HCEC 1CT (cell line): ENCODE results near the gene CALML4.
"Not testable (repeated sequence)": the region's sequence is repeated elsewhere in the genome, so short reads cannot be mapped to it uniquely, and the experiment has no call there.

Experiments used
- DNase-seq: peaks from one replicate; pipeline ENCODE4 v3.0.0-alpha.2; 2017

The CALML4 gene

DNA sequence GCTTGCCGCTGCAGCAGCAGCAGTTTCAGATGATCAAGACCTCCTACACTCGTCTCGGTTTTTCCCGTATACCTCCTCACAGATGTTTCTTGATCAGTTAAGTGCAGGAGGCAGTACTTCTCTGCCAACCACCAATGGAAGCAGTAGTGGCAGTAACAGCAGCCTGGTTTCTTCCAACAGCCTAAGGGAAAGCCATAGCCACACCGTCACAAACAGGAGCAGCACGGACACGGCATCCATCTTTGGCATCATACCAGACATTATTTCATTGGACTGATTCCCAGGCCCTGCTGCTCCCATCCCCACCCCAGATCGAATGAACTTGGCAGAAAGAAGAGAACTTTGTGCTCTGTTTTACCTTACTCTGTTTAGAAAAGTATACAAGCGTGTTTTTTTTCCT is 17.6 kb downstream of the CALML4 start:
- DNase-seq = peak; percentile 48

GRCh38 chr15:68186671-68187397 is 18.3 kb downstream of the CALML4 start:
- DNase-seq = peak; percentile 71

DNA sequence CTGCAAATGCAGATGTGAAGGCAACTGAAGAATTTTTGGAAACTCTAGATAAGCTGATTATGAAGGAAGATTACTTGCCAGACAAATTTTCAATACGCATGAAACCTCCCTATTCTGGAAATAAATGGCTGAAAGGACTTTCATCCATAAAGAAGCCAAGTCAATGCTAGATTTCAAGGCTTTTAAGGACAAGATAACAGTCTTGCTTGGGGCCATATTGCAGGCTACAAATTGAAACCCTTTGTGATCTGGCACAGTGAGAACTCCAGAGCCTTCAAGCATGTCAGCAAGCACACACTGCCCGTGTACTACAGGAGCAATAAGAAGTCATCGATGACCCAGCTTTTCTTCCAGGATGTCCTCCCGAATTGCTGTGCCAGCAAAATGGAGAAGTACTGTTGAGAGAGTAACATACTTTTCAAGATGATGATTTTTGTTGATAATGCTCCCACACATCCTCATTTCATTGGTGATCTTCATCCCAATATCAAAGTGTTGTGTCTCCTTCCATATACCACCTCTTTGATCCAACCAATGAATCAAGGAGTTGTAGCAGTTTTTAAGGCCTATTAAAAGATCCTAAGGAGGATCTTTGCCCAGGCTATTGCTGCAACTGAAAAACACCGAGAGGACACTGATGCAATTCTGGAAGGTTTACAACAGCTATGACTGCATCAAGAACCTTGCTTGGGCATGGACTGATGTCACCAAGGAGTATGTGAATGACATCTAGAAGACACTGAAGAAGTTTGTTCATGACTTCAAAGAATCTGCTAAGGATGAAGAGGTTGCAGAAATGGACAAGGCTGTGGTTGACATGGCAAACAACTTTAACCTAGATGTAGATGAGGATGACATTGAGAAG is 20.3 kb downstream of the CALML4 start:
- DNase-seq = no peak

DNA sequence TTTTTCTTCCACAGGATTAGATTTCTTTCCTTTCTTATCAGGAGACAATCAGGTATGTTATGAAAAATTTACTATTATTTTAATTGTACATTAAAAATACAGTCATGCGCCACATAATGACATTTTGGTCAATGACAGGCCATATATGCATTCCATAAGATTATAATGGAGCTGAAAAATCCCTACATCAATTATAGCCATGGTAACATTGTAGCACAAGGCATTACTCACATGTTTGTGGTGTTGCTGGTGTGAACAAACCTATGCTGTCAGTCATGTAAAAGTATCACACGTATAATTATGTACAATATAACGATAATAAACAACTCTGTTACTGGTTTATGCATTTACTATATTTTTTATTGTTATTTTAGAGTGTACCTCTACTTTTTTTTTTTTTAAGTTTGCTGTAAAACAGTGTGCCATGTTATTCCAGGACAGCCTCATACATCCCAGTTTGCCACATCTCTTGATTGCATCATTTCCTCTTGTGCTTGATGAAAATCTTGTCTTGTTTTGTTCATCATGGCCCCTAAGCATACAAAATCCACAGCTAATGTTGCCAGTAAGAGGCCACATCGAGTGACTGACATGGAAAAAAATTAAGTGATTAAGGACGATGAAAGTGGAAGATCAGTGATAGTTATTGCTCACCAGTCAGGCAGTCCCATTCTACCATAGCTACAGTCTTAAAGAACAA is 21.4 kb downstream of the CALML4 start:
- no peak for DNase-seq

DNA sequence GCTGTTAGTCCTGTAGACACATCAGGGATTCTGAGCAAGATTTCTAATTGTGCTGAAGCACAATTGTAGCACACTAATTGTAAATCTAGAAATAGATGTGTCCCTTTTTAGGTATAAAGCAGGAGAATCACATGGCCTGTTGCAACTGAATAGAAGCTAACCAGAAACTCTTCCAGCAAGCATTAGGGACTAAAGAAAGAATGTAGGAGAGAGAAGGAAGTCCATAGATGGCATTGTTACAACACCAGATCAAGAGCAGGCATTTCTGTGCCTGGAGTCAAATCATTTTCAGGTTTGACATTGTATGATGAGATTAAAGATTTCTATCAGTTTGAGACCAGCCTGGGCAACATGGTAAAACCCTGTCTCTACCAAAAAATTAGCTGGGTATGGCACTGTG is 27.4 kb downstream of the CALML4 start:
- no peak for DNase-seq

- no peak for DNase-seq
These were observed 28.5 kb downstream of the CALML4 start for GRCh38 chr15:68176601-68177000.

GRCh38 chr15:68175526-68175925 is 29.6 kb downstream of the CALML4 start:
- no peak for DNase-seq

DNA sequence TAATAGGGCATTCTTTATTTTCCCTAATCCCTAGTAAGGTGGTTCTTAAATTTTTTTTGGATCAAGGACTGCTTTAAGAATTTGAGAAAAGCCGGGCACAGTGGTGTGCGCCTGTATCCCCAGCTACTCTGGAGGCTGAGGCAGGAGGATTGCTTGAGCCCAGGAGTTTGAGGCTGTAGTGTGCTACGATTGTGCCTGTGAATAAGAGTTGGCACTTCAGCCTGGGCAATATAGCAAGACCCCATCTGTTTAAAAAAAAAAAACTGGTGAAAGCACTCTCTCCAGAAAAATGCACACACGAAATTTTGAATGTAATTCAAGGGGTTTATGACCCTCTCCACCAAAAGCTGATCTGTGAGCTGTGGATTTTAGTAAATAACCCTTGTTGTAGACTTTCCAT is 32.0 kb downstream of the CALML4 start:
- DNase-seq = no peak

DNA sequence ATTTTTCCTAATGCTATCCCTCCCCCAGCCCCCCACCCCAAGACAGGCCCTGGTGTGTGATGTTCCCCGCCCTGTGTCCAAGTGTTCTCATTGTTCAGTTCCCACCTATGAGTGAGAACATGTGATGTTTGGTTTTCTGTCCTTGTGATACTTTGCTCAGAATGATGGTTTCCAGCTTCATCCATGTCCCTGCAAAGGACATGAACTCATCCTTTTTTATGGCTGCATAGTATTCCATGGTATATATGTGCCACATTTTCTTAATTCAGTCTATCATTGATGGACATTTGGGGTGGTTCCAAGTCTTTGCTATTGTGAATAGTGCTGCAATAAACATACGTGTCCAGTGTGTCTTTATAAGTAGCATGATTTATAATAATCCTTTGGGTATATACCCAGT is 33.1 kb downstream of the CALML4 start:
- not testable (repeated sequence) for DNase-seq

DNA sequence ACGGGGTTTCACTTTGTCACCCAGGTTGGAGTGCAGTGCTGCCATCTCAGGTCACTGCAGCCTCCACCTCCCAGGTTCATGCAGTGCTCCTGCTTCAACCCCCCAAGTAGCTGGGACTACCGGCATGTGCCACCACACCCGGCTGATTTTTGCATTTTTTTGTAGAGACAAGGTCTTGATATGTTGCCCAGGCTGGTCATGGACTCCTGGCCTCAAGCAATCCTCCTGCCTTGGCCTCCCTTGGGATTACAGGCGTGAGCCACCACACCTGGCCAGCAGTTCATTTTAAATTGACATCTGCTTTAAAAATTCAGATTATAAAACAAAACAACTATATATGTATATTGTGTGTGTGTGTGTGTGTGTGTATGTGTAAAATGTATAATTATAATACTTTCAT is 38.3 kb downstream of the CALML4 start:
- DNase-seq = no peak

GRCh38 chr15:68163191-68163590 is 41.9 kb downstream of the CALML4 start:
- no peak for DNase-seq

GRCh38 chr15:68158046-68158628 is 47.0 kb downstream of the CALML4 start:
- DNase-seq = peak; percentile 8

DNA sequence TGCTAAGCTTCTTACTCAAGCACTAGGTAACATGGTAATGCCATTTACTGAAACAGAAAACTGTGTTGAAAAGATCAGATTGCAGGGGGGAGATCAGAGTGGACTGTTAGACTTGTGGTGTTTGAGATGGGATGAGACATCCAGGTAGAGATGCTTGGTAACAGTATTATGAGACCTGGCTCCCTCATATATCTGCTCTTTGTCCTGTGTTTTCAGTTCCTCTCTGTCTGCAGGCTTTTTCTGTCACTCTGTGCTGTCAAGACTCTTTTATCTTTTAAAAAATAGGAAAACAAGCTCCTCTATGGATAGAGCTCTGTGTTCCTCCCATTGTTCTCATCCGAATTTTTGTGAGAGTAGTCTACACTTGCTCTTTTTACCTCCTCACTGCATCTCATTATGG is 48.1 kb downstream of the CALML4 start:
- no peak for DNase-seq

GRCh38 chr15:68154923-68155559 is 50.1 kb downstream of the CALML4 start:
- DNase-seq = peak; percentile 64

- DNase-seq = no peak
These were observed 52.8 kb downstream of the CALML4 start for GRCh38 chr15:68152342-68152741.

DNA sequence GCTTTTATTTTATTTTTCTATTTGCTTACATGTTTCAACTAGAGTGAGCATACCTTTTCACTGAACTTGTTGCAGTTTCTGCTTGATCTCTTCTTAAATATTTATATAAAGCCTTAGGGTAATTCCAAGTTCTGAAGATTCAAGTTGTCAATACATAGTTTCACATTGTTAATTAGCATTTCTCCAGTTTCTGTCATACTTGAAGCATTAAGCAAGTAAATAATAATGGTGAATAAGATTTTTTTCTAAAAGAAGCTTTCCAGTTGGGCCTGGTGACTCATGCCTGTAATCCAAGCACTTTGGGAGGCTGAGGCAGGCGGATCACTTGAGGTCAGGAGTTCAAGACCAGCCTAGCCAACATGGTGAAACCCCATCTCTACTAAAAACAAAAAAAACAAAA is 53.9 kb downstream of the CALML4 start:
- peak; percentile 34 for DNase-seq

- DNase-seq = no peak
These were observed 54.9 kb downstream of the CALML4 start for GRCh38 chr15:68150187-68150586.

- peak; percentile 67 for DNase-seq
These were observed 56.1 kb downstream of the CALML4 start for GRCh38 chr15:68149059-68149458.

GRCh38 chr15:68148039-68148438 is 57.1 kb downstream of the CALML4 start:
- DNase-seq = no peak

DNA sequence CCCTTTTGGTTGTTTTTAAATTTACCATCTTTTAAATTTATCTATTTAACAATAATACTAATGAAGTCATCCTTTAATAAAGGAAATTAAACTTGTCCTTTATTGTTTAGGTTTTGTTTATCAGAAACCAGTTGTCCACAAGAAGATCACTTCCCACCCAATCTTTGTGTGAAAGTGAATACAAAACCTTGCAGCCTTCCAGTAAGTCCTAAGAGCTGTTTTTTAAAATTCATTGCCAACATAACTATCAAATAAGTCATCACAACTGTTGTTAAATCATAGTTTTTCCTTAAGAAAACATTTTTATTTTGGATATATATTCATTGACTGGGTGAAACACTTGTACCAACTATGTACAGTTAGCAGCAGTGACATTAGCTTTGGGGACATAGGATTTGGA is 59.4 kb downstream of the CALML4 start:
- DNase-seq = no peak

DNA sequence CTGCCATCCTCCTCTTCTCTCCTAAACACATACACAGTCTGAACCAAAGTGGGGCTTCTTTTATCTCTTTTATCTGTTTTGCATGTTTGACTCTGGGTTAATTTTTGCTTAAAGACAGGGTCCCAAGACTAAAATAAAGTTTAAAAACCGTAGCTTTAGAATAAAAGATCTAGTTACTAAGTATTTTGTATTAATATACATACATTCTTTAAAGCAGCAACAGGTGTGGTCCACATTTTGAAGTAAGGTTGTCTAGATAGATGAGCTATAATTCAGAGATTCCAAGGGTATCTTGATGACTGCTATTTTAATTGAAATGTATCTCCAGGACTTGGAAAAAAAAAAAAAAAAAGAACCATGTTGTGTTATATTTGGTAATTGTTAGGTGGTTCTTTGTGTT is 61.3 kb downstream of the CALML4 start:
- DNase-seq = no peak

- DNase-seq = no peak
These were observed 62.0 kb downstream of the CALML4 start for GRCh38 chr15:68143129-68143528.
